Measurements from ENCODE around the gene OGG1. TPM values are rescaled to one million over a fixed set of nuclear protein-coding genes. Genes with fewer than 3 reads are reported as not detected.

OGG1 gene
- total RNA-seq, 6 experiments from 2014 or later = 12.3 to 27.8 (median 15.7) TPM

- H3K36me3 ChIP-seq = peaks cover 0 to 53% (median 24%) of the 10 kb centered on the region in 4 donors
- no peak overlapping the region for H3K27ac ChIP-seq
- WGBS (ENCODE audit: insufficient coverage, low coverage, low lambda C conversion rate, missing lambda C conversion rate) = no CpG with 5 or more reads among the region's 14 CpGs
- TF ChIP-seq CTCF (IDR thresholded peaks at IDR 0.05) (no peak), POLR2A (IDR thresholded peaks at IDR 0.05) (no peak)
- intact Hi-C loops (cut with DNase I) = no loop called here
- H3K9me3 ChIP-seq = no peaks in the 10 kb centered on the region
- no peak overlapping the region for H3K4me3 ChIP-seq
- H3K4me1 ChIP-seq = peaks cover 0 to 24% (median 17%) of the 10 kb centered on the region in 4 donors
- DNase-seq (no peak), ATAC-seq (no peak)
- H3K27me3 ChIP-seq = no peaks in the 10 kb centered on the region
Measured at GRCh38 chr3:9783954-9784353, 34.2 kb downstream of the OGG1 start.

- Histone ChIP-seq H3K4me1 (peaks cover 0 to 24% (median 17%) of the 10 kb centered on the region in 4 donors), H3K36me3 (peaks cover 0 to 62% (median 28%) of the 10 kb centered on the region in 4 donors), H3K27me3 (no peaks in the 10 kb centered on the region), H3K9me3 (no peaks in the 10 kb centered on the region), H3K4me3 (no peak overlapping the region), H3K27ac (no peak overlapping the region)
- DNase-seq (no peak), ATAC-seq (no peak)
- TF ChIP-seq POLR2A (IDR thresholded peaks at IDR 0.05) (no peak), CTCF (IDR thresholded peaks at IDR 0.05) (no peak)
- WGBS (ENCODE audit: insufficient coverage, low coverage, low lambda C conversion rate, missing lambda C conversion rate) = no CpG with 5 or more reads among the region's 4 CpGs
- intact Hi-C loops (cut with DNase I) = no loop called here
Measured at GRCh38 chr3:9784965-9785364, 35.2 kb downstream of the OGG1 start.

DNA sequence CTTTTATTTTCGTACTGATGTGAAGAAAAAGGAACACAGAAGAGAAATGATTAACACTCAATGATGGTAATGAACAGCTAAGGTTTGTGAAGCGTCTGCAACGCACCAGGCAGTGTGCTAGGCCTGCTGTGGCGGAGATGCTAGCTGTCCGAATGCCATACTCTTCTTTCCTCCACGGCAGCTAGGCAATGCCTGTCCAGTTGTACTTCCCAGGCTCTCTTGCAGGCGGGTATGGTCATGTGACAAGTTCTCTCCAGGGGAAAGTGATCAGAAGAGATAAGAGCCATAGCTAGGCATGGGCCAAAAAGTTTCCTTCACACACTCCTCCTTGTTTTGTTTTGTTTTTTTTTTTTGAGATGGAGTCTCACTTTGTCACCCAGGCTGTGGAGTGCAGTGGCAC is 35.9 kb downstream of the OGG1 start:
- intact Hi-C loops (cut with DNase I) = no loop called here
- TF ChIP-seq CTCF (IDR thresholded peaks at IDR 0.05) = no peak
- DNase-seq (no peak), ATAC-seq (no peak)
- Histone ChIP-seq H3K4me3 (no peak overlapping the region), H3K27ac (no peak overlapping the region), H3K9me3 (no peaks in the 10 kb centered on the region), H3K4me1 (peaks cover 0 to 21% (median 16%) of the 10 kb centered on the region in 4 donors), H3K36me3 (peaks cover 0 to 64% (median 29%) of the 10 kb centered on the region in 4 donors), H3K27me3 (no peaks in the 10 kb centered on the region)
- WGBS (ENCODE audit: insufficient coverage, low coverage, low lambda C conversion rate, missing lambda C conversion rate) = 78% methylated on average over 6 of the region's 7 CpGs

DNA sequence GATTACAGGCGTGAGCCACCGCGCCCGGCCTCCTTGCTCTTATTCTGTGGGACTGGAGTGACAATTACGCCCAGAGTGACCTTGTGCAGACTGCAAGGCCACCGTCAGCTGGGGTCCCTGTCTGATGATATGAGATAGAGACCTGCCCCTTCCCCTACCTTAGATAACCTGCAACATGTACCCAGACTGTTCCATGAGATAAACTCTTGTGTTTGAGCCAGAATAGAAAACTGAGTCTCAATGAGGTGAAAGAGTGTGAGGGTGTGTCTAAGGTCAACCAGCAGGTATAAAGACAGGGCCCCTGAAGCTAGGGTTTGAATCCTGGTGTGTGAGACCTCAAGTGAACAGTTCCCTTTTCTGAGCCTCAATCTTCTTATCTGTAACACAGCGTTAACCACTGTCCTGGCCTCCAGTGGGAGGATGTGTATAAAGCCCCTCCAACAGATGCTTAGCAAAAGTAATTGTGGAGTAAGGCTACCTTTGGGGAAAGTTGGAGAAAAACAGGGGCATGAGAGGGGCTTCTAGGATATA is 36.5 kb downstream of the OGG1 start:
- no peak overlapping the region for H3K4me3 ChIP-seq
- DNase-seq = no peak
- intact Hi-C loops (cut with DNase I) = no loop called here
- TF ChIP-seq CTCF (IDR thresholded peaks at IDR 0.05) (no peak), POLR2A (IDR thresholded peaks at IDR 0.05) (no peak)
- peaks cover 0 to 15% (median 13%) of the 10 kb centered on the region in 4 donors for H3K4me1 ChIP-seq
- no peaks in the 10 kb centered on the region for H3K27me3 ChIP-seq
- ATAC-seq = no peak
- WGBS (ENCODE audit: insufficient coverage, low coverage, low lambda C conversion rate, missing lambda C conversion rate) = 93% methylated on average over 3 of the region's 7 CpGs
- H3K27ac ChIP-seq = no peak overlapping the region
- H3K9me3 ChIP-seq = no peaks in the 10 kb centered on the region
- H3K36me3 ChIP-seq = peaks cover 0 to 64% (median 29%) of the 10 kb centered on the region in 4 donors

All from right lobe of liver (tissue), 6 donors.